Measurements from ENCODE around the gene CYSTM1.

The CYSTM1 gene

GRCh38 chr5:140236891-140237598 lies 62.1 kb downstream of the CYSTM1 start:
- DNase-seq (ENCODE audit: low read depth) = no peak

- DNase-seq (ENCODE audit: low read depth) = no peak
Observed at GRCh38 chr5:140238756-140239155, 63.8 kb downstream of the CYSTM1 start.

GRCh38 chr5:140239461-140239860 lies 64.5 kb downstream of the CYSTM1 start:
- DNase-seq (ENCODE audit: low read depth) = no peak

DNA sequence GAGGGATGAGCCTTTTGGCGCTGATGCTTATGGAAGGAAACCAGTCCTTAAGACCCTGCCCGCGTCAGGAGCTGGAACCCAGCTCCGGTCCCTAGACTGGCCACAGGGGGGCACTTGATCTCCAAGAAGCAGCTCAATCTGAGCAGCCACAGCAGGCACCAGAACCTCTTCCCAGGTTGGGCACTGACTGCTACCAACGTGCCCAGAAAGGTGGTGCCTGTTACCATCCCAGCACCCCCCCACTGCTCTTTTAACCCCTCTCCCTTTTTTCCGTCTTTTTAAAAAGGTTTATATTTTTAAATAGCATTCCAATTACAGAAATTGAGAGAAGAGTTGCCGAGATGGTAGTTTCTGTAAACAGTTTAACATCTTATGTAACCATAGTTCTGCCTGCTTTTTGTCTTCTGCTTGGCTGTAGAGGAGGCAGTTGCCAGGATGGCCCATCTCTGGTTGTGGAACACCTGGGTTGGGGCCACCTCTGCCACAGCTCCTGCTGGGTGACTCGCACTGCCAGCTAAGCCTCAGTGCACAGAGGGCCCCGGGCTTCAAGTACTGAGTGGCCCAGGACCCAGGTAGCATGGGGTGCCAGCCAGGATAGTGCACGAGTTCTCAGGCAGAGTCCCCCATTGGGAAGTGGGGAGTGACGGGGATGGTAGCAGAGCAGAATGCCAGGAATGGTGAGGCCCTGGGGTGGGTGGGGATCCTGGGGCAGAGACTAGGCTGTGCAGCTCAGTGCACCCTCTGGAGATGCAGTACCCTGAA lies 65.1 kb downstream of the CYSTM1 start:
- DNase-seq (ENCODE audit: low read depth) = peak; percentile 46

DNA sequence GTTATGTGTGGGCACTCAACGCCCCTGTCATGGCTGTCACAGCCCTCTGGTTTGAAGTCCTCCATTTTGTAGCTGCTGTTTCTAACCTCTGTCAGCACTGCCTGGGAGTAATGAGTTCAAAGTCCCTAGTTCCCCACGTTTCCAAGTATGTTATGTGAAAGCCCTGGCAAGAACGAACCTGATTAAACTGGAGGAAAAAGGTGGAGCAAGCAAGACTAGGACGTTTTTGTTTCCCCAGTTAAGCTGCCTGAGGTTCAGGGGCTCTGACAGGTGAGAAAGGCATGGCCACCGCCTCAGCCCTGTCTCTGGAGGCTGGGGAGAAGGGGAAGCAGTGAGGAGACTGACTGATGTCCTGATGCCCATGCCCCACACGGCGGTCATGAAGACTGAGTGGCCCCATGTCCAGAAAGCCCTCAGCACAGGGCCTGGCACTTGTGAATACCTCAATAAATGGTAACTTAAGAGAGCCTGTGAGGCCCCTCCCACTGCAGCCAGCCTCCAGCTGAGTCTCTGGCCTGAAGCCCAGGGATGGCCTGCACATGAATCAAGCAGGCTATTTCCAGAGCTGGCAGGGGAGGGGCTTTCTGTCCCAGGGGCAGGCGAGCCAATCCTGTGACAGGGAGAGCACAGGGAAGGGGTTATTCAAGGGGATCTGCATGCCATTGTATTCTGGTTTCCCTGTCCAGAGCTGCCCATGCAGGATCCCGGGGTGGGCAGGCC lies 66.2 kb downstream of the CYSTM1 start:
- DNase-seq (ENCODE audit: low read depth) = no peak

DNA sequence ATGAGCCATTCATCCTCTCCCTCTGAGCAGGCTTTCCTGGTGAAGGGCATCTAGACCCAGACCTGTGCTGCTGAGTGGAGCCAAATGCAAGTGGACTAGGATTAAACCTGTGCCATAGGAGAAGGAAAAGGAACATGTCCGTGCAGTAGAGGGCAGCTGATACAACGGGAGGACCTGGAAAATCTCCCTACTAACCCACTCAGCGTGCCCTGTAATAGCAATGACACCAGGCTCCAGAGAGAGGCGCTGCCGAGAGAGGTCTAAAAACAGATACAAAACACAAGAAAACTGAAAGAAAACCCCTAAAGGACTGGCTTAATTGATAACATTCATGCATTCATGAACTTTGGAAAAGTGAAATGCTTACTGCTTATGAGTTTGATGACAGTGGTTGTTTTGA lies 67.1 kb downstream of the CYSTM1 start:
- DNase-seq (ENCODE audit: low read depth) = no peak

DNA sequence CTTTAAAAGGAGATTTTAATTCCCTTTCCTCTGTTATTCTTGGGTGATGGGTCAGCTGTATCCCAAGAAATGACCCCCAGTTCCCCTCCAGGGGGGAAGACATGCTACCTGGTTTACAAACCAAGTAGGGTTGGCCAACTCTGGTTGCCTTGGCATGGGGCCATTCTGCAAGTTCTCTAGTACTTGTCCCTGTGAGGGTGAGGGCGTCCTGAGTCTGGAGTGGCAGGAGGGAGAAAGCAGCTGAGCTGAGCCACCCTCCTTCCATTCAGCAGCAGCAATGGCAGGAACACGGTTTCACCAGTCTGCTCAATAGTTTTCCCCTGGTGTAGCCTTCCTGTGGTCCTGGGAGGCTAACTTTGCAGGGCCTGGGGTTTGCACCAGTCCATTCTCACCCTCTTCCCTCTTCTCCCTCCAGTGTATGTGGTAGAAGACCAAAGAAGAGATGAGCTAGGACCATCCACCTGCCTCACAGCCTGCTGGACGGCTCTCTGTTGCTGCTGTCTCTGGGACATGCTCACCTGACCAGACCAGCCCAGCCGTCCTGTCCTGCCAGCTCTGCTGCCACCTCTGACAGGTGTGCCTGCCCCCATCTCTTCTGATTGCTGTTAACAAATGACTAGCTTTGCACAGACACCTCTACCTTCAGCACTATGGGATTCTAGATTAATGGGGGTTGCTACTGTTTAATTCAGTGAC lies 68.0 kb downstream of the CYSTM1 start:
- DNase-seq (ENCODE audit: low read depth) = no peak

DNA sequence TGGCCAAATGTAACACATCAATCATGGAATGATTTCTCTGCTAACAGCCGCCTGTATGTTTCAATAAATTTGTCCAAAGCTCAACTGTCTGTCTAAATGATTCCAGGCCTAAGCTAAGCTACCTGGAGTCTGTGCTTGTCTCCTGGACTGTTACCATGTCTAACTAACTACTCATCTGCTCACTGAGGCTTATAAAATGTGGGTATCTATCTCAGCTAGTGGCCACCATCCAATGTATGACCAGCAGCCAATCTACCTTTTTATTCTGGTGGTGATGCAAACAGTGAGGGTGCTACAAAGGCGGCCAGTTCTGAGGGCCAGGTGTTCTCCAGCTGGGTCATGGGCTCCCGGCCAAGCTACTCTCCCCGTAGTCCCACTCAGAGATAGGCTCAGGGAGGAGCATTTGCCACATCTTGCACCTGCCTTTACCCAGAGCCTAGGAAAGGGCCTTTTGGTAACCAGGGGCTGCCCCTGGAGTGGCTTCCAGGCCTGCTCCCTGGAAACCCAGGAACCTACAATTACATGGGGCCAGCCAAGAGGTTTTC lies 68.8 kb downstream of the CYSTM1 start:
- no peak for DNase-seq (ENCODE audit: low read depth)

DNA sequence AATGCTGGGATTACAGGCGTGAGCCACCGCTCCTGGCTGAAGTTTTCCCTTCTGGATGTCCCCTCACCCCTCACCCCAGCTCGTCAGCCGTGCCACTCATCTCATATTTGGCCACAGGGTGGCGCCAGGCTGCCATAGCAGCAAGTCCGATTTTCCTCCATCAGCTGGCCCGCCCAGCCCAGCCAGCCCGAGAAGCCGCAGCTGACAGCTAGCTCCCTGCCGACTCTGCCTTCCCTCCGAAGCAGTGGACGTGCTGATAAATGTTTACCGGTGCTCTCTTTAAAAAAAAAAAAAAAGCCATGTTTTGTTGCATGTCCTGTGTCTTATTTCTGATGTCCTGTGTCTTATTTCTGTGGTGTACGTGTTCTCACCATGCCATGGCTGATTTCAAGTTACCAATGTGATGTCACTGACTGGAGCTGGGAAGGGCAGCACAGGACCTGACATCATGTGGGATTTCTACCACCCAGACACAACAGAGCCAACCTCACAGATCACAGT lies 69.6 kb downstream of the CYSTM1 start:
- peak; percentile 73 for DNase-seq (ENCODE audit: low read depth)

- DNase-seq (ENCODE audit: low read depth) = no peak
Observed at GRCh38 chr5:140245341-140245740, 70.4 kb downstream of the CYSTM1 start.

- no peak for DNase-seq (ENCODE audit: low read depth)
Observed at GRCh38 chr5:140245926-140246325, 70.9 kb downstream of the CYSTM1 start.

DNA sequence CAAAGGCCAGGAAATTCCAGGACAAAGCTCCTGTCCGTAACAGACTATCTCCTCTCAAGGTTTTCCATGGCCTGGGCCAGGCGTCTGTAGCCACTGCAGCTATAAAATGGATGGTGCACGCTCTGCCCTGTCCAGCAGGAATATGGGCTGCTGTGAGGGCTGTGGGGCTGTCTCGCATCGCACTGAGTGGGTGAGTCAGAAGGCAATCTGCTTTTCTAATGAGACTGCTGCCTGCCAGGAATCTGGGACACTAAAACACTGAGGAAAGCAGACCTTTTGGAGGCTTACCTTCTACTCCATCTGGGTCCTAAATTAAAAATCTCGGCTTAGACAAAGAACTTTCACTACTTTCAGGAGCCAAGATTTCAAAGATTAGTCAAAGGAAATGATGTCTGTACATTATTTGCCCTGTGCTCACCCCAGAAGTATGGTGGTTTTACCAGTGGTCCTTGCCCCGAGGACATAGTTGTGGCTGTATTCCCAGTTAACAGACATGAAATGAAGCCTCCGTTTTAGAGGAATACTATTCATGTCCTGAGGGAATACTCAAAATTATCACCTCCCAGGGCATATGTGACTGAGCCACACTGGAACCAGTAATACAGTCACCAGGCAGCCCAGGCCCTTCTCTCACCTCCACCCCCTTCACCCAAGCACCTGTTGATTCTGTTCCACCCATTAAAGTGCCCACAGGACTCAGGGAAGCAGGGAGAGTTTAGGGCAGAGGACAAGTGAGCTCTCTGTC lies 71.6 kb downstream of the CYSTM1 start:
- DNase-seq (ENCODE audit: low read depth) = no peak

DNA sequence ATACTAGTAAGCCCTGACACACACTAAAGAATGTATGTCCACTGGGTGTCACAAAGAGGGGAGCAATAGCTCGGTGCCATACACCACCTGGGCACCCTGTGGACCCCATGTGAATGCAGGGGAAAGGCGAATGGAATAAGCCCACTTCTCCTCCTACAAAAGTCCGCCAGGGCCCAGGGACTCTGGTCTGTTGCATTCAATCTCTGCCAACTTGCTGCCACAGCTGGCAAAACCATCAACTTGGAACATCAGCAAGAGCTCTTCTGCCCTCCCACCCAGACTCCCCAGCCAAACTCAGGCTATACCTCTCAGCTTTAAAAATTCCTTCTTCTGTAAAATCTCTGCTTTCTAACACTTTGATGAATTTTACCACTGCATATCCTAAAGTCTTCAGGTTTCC lies 73.4 kb downstream of the CYSTM1 start:
- no peak for DNase-seq (ENCODE audit: low read depth)

GRCh38 chr5:140249536-140249935 lies 74.5 kb downstream of the CYSTM1 start:
- DNase-seq (ENCODE audit: low read depth) = no peak

GRCh38 chr5:140250386-140250785 lies 75.4 kb downstream of the CYSTM1 start:
- no peak for DNase-seq (ENCODE audit: low read depth)

- peak; percentile 39 for DNase-seq (ENCODE audit: low read depth)
Observed at GRCh38 chr5:140251527-140251973, 76.6 kb downstream of the CYSTM1 start.

- no peak for DNase-seq (ENCODE audit: low read depth)
Observed at GRCh38 chr5:140252470-140253126, 77.6 kb downstream of the CYSTM1 start.

GRCh38 chr5:140253985-140254384 lies 79.0 kb downstream of the CYSTM1 start:
- DNase-seq (ENCODE audit: low read depth) = no peak

- DNase-seq (ENCODE audit: low read depth) = no peak
Observed at GRCh38 chr5:140255460-140256157, 80.6 kb downstream of the CYSTM1 start.

DNA sequence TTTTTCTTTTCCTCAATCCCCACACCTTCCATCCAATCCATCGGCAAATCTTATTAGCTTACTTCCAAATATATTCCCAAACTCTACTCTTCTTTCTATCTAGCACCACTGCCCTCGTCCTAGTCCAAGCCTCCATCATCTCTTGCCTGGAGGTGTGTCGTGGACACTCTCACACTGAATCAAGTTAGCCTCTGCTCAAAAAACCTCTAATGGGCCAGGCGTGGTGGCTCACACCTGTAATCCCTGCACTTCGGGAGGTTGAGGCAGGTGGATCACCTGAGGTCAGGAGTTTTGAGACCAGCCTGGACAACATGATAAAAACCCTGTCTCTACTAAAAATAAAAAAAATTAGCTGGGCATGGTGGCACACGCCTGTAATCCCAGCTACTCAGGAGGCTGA lies 81.7 kb downstream of the CYSTM1 start:
- DNase-seq (ENCODE audit: low read depth) = no peak

Data from stimulated activated CD4-positive, alpha-beta T cell treated with anti-CD3 and anti-CD28 coated beads, Interleukin-2, amount 100 ng/mL, for 4 hours (primary cell).